ENCODE measurements around the gene MAP6.

MAP6 gene

DNA sequence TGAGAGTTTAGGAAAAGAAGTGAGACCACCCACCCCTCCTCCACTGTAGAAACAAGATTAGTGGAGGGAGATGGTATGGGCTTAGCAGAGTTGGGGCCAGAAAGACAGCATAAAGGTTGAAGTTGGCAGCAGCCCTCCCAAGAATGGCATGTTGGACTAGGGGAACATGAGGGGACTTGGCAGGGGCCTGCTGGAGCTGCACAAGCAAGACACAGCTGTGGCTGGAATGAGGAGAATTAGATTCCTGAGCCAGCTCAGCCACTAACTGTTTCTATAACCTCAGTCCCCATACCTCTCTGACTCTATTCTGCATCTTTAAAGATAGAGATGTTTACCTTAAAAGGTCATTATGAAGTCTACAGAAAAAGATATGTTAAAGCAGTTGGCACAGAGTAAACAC lies 13.2 kb downstream of the MAP6 start:
- peak; percentile 22 for DNase-seq (ENCODE audit: low read depth)
- no peak overlapping the region for H3K4me3 ChIP-seq (ENCODE audit: low read depth, low read length)
- TF ChIP-seq, protein P1, sequence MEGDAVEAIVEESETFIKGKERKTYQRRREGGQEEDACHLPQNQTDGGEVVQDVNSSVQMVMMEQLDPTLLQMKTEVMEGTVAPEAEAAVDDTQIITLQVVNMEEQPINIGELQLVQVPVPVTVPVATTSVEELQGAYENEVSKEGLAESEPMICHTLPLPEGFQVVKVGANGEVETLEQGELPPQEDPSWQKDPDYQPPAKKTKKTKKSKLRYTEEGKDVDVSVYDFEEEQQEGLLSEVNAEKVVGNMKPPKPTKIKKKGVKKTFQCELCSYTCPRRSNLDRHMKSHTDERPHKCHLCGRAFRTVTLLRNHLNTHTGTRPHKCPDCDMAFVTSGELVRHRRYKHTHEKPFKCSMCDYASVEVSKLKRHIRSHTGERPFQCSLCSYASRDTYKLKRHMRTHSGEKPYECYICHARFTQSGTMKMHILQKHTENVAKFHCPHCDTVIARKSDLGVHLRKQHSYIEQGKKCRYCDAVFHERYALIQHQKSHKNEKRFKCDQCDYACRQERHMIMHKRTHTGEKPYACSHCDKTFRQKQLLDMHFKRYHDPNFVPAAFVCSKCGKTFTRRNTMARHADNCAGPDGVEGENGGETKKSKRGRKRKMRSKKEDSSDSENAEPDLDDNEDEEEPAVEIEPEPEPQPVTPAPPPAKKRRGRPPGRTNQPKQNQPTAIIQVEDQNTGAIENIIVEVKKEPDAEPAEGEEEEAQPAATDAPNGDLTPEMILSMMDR (conservative IDR thresholded peaks at IDR 0.05; ENCODE audit: low read depth, low read length): no peak

GRCh38 chr11:75654314-75654713 lies 14.5 kb downstream of the MAP6 start:
- no peak overlapping the region for H3K4me3 ChIP-seq (ENCODE audit: low read depth, low read length)
- TF ChIP-seq, protein P1 (conservative IDR thresholded peaks at IDR 0.05; ENCODE audit: low read depth, low read length): no peak
- DNase-seq (ENCODE audit: low read depth): peak; percentile 19

DNA sequence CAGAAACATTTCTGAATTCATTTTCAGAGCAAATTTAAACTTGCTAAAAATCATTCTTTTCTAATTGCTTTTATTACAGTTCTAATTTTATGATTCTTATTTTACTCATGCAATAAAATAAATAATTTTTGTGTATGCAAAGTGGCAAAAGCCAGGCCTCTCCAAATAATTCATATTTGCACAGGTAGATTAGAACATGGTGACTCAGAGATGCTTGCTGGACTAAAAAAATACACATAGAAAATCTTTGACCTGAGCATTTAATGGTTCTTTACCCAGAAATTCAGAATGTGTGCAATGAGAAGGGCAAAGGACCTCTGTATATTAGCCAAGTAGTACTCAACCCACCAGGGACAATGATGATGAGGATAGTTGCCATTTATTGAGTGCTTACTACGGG lies 15.3 kb downstream of the MAP6 start:
- no peak overlapping the region for H3K4me3 ChIP-seq (ENCODE audit: low read depth, low read length)
- TF ChIP-seq, protein P1 (conservative IDR thresholded peaks at IDR 0.05; ENCODE audit: low read depth, low read length): no peak
- DNase-seq (ENCODE audit: low read depth): no peak

GRCh38 chr11:75652936-75653335 lies 15.9 kb downstream of the MAP6 start:
- DNase-seq (ENCODE audit: low read depth): no peak
- H3K4me3 ChIP-seq (ENCODE audit: low read depth, low read length): no peak overlapping the region
- TF ChIP-seq, protein P1 (conservative IDR thresholded peaks at IDR 0.05; ENCODE audit: low read depth, low read length): no peak

DNA sequence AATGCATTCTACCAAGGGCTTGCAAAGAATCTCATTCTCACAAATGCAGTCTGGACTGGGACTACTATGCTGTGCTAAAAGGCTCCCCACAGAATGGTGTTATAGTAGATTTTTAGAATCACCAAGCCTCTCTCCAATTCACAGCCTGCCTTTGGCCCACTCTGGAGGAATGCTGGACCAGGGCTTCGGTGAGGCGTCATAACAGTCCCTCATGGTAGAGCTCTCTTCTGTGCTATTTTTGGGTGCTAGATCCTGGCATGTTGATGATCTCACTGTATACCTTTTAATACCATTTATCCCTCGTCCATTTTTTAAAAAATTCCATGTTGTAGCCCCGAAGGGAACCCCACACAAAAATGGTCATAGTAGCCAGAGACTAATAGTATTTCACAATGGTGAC lies 17.6 kb downstream of the MAP6 start:
- H3K4me3 ChIP-seq (ENCODE audit: low read depth, low read length): no peak overlapping the region
- TF ChIP-seq, protein P1 (conservative IDR thresholded peaks at IDR 0.05; ENCODE audit: low read depth, low read length): no peak
- no peak for DNase-seq (ENCODE audit: low read depth)

GRCh38 chr11:75650167-75650723 lies 18.6 kb downstream of the MAP6 start:
- TF ChIP-seq, protein P1 (conservative IDR thresholded peaks at IDR 0.05; ENCODE audit: low read depth, low read length): no peak
- no peak for DNase-seq (ENCODE audit: low read depth)
- no peak overlapping the region for H3K4me3 ChIP-seq (ENCODE audit: low read depth, low read length)

DNA sequence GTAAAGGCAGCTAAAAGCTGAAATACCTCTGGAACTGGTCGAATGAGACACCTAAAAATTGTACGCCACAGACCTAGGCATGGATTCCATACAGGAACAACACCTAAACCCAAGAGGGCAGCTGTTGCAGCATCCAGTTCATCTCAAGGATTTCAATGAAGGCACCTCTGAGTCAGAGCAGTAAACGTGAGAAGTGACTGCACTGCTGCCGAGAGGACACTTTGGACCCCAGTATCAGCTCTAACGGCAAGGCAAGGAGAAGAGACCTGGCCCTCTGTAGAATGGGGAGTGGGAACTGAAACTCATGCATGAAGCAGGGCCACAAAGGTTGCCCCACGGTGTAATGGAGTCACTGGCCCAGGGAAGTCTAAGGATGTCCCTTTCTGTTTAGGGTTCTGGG lies 23.9 kb downstream of the MAP6 start:
- no peak overlapping the region for H3K4me3 ChIP-seq (ENCODE audit: low read depth, low read length)
- no peak for DNase-seq (ENCODE audit: low read depth)
- TF ChIP-seq, protein P1 (conservative IDR thresholded peaks at IDR 0.05; ENCODE audit: low read depth, low read length): no peak

Measured in choroid plexus epithelial cell (primary cell).